ENCODE data around the gene ATP8B4.

DNA sequence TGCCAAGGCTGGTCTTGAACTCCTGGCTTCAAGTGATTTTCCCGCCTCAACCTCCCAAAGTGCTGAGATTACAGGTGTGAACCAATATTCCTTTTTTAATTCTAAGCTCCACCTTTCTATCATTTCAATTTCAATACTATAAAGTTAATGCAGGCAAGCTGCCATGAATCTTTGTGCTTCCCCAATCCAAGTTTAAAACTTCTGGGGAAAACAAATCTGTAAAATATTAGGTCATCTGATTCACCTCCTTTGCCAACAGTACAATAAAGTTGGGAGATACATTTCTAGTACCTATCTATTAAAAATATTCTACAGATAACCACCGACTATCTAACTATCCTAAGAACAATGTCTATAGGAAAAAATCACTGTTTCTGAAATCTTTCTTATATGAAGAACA, 102.1 kb downstream of the ATP8B4 start:
- TF ChIP-seq POLR2A (IDR thresholded peaks at IDR 0.05) (no peak), POLR2AphosphoS5 (IDR thresholded peaks at IDR 0.05) (no peak)

Data from sigmoid colon (tissue), 4 donors.